Airway epithelial cell (primary cell): ENCODE data around the gene NAPA. TPM values are rescaled to one million over a fixed set of nuclear protein-coding genes. Genes with fewer than 3 reads are reported as not detected.

Source experiments
- total RNA-seq: library from RNA; depleted of rRNA; stranded (reverse); fragments of >200 nt; gene quantifications from 2 replicates; pipeline ENCODE4 v1.2.3, GENCODE V29; 2015

The NAPA gene
- total RNA-seq = 74.3 and 92.5 TPM in 2 replicates

GRCh38 chr19:47514869-47515588 is at the start of gene NAPA:
TSS of gene NAPA (minus strand) at chr19:47515063. CDS start at chr19:47514940, 123 bp downstream.

GRCh38 chr19:47483800-47484690 is 30.8 kb downstream of the NAPA start, which contains the start of gene KPTN:
TSS of gene KPTN (minus strand) at chr19:47484219. CDS start at chr19:47484160, 59 bp downstream.

GRCh38 chr19:47471733-47472457 is 43.0 kb downstream of the NAPA start, which contains the start of gene SLC8A2:
TSS of gene SLC8A2 (minus strand) at chr19:47471893. CDS start at chr19:47466403, 5,490 bp downstream.

Other genes starting within 250 kb of the NAPA start
- gene INAFM1, start 240.2 kb downstream of the NAPA start, total RNA-seq = 2.0 and 4.9 TPM in 2 replicates
- 0.35 and 0.65 TPM in 2 replicates for gene C5AR1, start 205.2 kb downstream of the NAPA start, total RNA-seq
- gene C5AR2, start 182.9 kb downstream of the NAPA start, total RNA-seq = not detected in 2 replicates
- 12.2 and 19.5 TPM in 2 replicates for gene DHX34, start 165.7 kb downstream of the NAPA start, total RNA-seq
- gene MEIS3, start 95.5 kb downstream of the NAPA start, total RNA-seq = 1.8 and 2.8 TPM in 2 replicates
- gene SLC8A2, start 43.2 kb downstream of the NAPA start, total RNA-seq = 0.28 and 1.3 TPM in 2 replicates
- gene KPTN, start 30.8 kb downstream of the NAPA start, total RNA-seq = 3.6 and 6.8 TPM in 2 replicates
- 0.07 TPM in 1 of 2 replicates, not detected in the other for gene ZNF541, start 58.1 kb upstream of the NAPA start, total RNA-seq
- 3.9 and 4.6 TPM in 2 replicates for gene BICRA, start 94.1 kb upstream of the NAPA start, total RNA-seq
- 121 and 124 TPM in 2 replicates for gene EHD2, start 198.4 kb upstream of the NAPA start, total RNA-seq
- gene NOP53, start 230.5 kb upstream of the NAPA start, total RNA-seq = 145 and 178 TPM in 2 replicates